A673 (cell line): ENCODE results near the gene NELL1.

Experiments used
- CTCF ChIP-seq: fragments of 300-800, 200-600 bp; sonication (generic); conservative IDR thresholded peaks from 2 replicates; pipeline ENCODE4 v1.5.1; 2017; ENCODE audit warnings: low read depth, mild to moderate bottlenecking, antibody characterized with exemption, low read length, moderate library complexity, mixed read lengths
- EZH2 ChIP-seq: fragments of 200-600 bp; sonication (generic); IDR thresholded peaks from 2 replicates; pipeline ENCODE4 v1.6.1; 2017; ENCODE audit warnings: borderline replicate concordance, low read depth, mild to moderate bottlenecking, mixed read lengths, antibody characterized with exemption, low read length; ENCODE audit not compliant: poor library complexity, severe bottlenecking

GRCh38 chr11:20790622-20791021, 121.2 kb downstream of the NELL1 start:
- no peak for TF ChIP-seq CTCF
- TF ChIP-seq EZH2 = no peak
